Neural progenitor cell (in vitro differentiated cells): ENCODE measurements around the gene KLK12. TPM values are rescaled to one million over a fixed set of nuclear protein-coding genes. Genes with fewer than 3 reads are reported as not detected.

Experiments
- DNase-seq: peaks from one replicate; pipeline ENCODE4 v3.0.0-alpha.2; 2016; ENCODE audit warnings: low spot score
- H2AFZ ChIP-seq: fragments of 200-600 bp; sonication (generic); replicated peaks from 2 replicates; pipeline ENCODE4 v1.6.1; 2016; ENCODE audit warnings: antibody characterized with exemption
- H3F3A ChIP-seq: fragments of 200-600 bp; sonication (generic); 2 replicates; pipeline ENCODE4 v1.6.1; 2016; ENCODE audit warnings: antibody characterized with exemption, low read depth
- H3K27ac ChIP-seq: fragments of 200-600 bp; sonication (generic); 2 replicates; pipeline ENCODE4 v1.5.1; 2016; ENCODE audit warnings: mild to moderate bottlenecking
- H3K27me3 ChIP-seq: fragments of 200-600 bp; sonication (generic); 2 replicates; pipeline ENCODE4 v1.6.1; 2016; ENCODE audit warnings: mild to moderate bottlenecking, moderate library complexity
- H3K36me3 ChIP-seq: fragments of 200-600 bp; sonication (generic); 2 replicates; pipeline ENCODE4 v1.5.1; 2016
- H3K4me1 ChIP-seq: fragments of 200-600 bp; sonication (generic); 2 replicates; pipeline ENCODE4 v1.6.1; 2016; ENCODE audit warnings: mixed run types
- H3K4me2 ChIP-seq: fragments of 200-600 bp; sonication (generic); 2 replicates; pipeline ENCODE4 v1.6.1; 2016
- H3K4me3 ChIP-seq: fragments of 200-600 bp; sonication (generic); 2 replicates; pipeline ENCODE4 v1.5.1; 2016
- H3K79me2 ChIP-seq: fragments of 200-600 bp; sonication (generic); 2 replicates; pipeline ENCODE4 v1.6.1; 2016; ENCODE audit warnings: low read depth
- H3K9ac ChIP-seq: fragments of 200-600 bp; sonication (generic); 2 replicates; pipeline ENCODE4 v1.6.1; 2016
- H3K9me3 ChIP-seq: fragments of 200-600 bp; sonication (generic); 2 replicates; pipeline ENCODE4 v1.5.1; 2016; ENCODE audit warnings: low read depth
- H4K20me1 ChIP-seq: fragments of 200-600 bp; sonication (generic); 2 replicates; pipeline ENCODE4 v1.6.1; 2016; ENCODE audit warnings: low read depth
- H3K27ac Mint-ChIP-seq: 3 replicates; pipeline ENCODE4 v1.8.0; 2021; ENCODE audit warnings: mixed read lengths
- H3K27me3 Mint-ChIP-seq: 2 replicates; pipeline ENCODE4 v1.8.0; 2022; ENCODE audit warnings: low read depth, mild to moderate bottlenecking, inconsistent platforms, moderate library complexity, mixed read lengths; ENCODE audit not compliant: insufficient read depth
- H3K36me3 Mint-ChIP-seq: 3 replicates; pipeline ENCODE4 v1.8.0; 2021; ENCODE audit warnings: mixed read lengths
- H3K4me1 Mint-ChIP-seq: 3 replicates; pipeline ENCODE4 v1.8.0; 2021; ENCODE audit warnings: mixed read lengths
- H3K4me3 Mint-ChIP-seq: 3 replicates; pipeline ENCODE4 v1.8.0; 2021; ENCODE audit warnings: mild to moderate bottlenecking, moderate library complexity, mixed read lengths
- H3K9me3 Mint-ChIP-seq: 3 replicates; pipeline ENCODE4 v1.8.0; 2020; ENCODE audit warnings: mixed read lengths
- CTCF ChIP-seq: fragments of 200-600 bp; sonication (generic); IDR thresholded peaks from 2 replicates; pipeline ENCODE4 v1.5.1; 2017; ENCODE audit warnings: antibody characterized with exemption, mild to moderate bottlenecking
- EZH2 ChIP-seq: fragments of 200-600 bp; sonication (generic); IDR thresholded peaks from 2 replicates; pipeline ENCODE4 v1.6.1; 2017; ENCODE audit warnings: antibody characterized with exemption, mild to moderate bottlenecking, moderate library complexity
- EZH2phosphoT487 ChIP-seq: fragments of 200-600 bp; sonication (generic); IDR thresholded peaks from 2 replicates; pipeline ENCODE4 v1.6.1; 2017; ENCODE audit warnings: antibody characterized with exemption
- total RNA-seq: library from RNA; depleted of rRNA; stranded (reverse); fragments of >200 nt; gene quantifications from 2 replicates; pipeline ENCODE4 v1.2.3, GENCODE V29; 2015; ENCODE audit warnings: low replicate concordance

Gene KLK12
- total RNA-seq, 1 donor from 2014 or later, result not detected

DNA sequence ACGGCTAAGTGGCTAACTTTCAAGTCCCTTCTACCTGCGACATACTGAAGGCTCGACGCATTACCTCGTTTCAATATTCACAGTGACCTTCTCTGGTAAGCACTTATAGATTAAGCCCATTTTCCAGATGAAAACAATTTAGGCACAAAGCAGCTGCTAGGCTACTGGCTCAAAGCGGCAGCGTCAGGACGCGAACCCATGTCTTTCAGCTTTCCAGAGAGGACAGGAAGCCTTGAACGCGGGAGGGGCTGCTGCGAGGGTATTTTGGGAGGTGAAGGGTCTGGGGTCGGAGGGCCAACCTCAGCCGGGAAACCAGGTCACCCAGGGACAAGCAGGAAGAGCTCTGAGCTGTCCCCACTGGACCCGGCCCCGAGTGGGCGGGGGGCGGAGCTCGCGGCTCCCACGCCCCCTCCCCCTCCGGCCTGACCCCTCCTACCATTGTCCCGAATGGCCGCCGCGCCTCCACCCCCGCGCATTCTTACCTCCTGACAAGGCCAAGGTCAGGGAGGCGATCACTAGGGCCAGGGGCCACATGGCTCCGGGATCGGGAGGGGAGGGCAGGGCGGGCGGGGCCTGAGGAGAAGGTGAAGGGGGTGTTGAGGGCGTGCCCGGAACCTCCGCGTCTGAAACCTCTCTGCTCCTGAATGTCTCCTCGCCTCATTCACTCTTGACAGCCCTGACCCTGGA, 29.9 kb upstream of the KLK12 start, which contains the start of gene KLK13:
TSS of gene KLK13 (minus strand) at position 559 of the 687 bp plus-strand sequence. CDS start at position 534, 25 bp downstream.
- Histone ChIP-seq H3K4me3 (peak within 1 kb of the TSS; percentile 37), H3K4me2 (peak within 1 kb of the TSS; percentile 71), H3K27me3 (peaks cover 29% of the 10 kb centered on the region), H3F3A (no peaks in the 10 kb centered on the region), H4K20me1 (no peaks in the 10 kb centered on the region), H2AFZ (no peak within 1 kb of the TSS), H3K4me1 (no peaks in the 10 kb centered on the region), H3K9ac (no peak within 1 kb of the TSS), H3K36me3 (no peaks in the 10 kb centered on the region), H3K79me2 (no peaks in the 10 kb centered on the region), H3K9me3 (no peaks in the 10 kb centered on the region), H3K27ac (no peak within 1 kb of the TSS)
- Mint-ChIP-seq H3K27me3 (peaks cover 21% of the 10 kb centered on the region), H3K27ac (no peak within 1 kb of the TSS), H3K9me3 (peaks cover 6% of the 10 kb centered on the region), H3K36me3 (no peaks in the 10 kb centered on the region), H3K4me3 (peak within 1 kb of the TSS; percentile 75), H3K4me1 (peaks cover 2% of the 10 kb centered on the region)
- no peak for TF ChIP-seq EZH2phosphoT487
- peak; percentile 38 for TF ChIP-seq EZH2
- no peak for TF ChIP-seq CTCF
- DNase-seq, result peak; percentile 26

DNA sequence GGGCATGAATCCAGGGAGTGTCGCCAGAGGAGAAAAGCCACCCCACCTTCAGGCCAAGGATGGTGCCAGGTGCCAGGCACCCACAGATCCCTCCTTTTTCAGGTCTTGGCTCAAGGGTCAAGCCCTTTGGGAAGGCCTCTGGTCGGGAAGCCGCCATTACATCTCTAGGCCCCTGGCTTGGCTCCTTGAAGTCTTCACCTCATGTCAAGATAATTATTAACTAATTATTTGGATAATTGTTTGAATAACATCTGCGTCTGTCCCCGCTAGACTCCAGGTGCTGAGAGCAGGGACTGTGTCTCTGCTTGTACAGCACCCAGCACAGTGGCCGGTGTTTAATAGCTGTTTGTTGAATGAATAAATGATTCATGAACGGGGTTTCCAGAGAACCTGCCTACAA, 28.9 kb upstream of the KLK12 start:
- no peak overlapping the region for H3K9ac ChIP-seq
- no peak for DNase-seq
- H3K36me3 Mint-ChIP-seq, result no peaks in the 10 kb centered on the region

GRCh38 chr19:51060973-51061372, 26.2 kb upstream of the KLK12 start:
- Histone ChIP-seq H3K79me2 (no peaks in the 10 kb centered on the region), H3K4me3 (no peak overlapping the region), H3K27ac (no peak overlapping the region), H3K4me2 (no peak overlapping the region), H2AFZ (no peak overlapping the region), H3K36me3 (no peaks in the 10 kb centered on the region), H3K9ac (no peak overlapping the region), H3K9me3 (no peaks in the 10 kb centered on the region), H3K27me3 (peaks cover 24% of the 10 kb centered on the region), H3F3A (no peaks in the 10 kb centered on the region), H3K4me1 (no peaks in the 10 kb centered on the region), H4K20me1 (no peaks in the 10 kb centered on the region)
- Mint-ChIP-seq H3K27ac (no peak overlapping the region), H3K27me3 (peaks cover 17% of the 10 kb centered on the region), H3K36me3 (no peaks in the 10 kb centered on the region), H3K4me1 (peaks cover 2% of the 10 kb centered on the region), H3K9me3 (peaks cover 2% of the 10 kb centered on the region), H3K4me3 (no peak overlapping the region)
- no peak for TF ChIP-seq CTCF
- no peak for TF ChIP-seq EZH2
- no peak for TF ChIP-seq EZH2phosphoT487
- DNase-seq, result no peak

More for the DNA sequence above, 28.9 kb upstream of the KLK12 start:
- H3K9me3 ChIP-seq, result no peaks in the 10 kb centered on the region
- H3K4me2 ChIP-seq, result no peak overlapping the region
- H3K4me3 ChIP-seq, result no peak overlapping the region
- H3K79me2 ChIP-seq, result no peaks in the 10 kb centered on the region
- Mint-ChIP-seq H3K4me1 (peaks cover 2% of the 10 kb centered on the region), H3K27me3 (peaks cover 22% of the 10 kb centered on the region), H3K4me3 (peak overlapping the region; percentile 44), H3K27ac (no peak overlapping the region), H3K9me3 (peaks cover 6% of the 10 kb centered on the region)
- H4K20me1 ChIP-seq, result no peaks in the 10 kb centered on the region
- H3K36me3 ChIP-seq, result no peaks in the 10 kb centered on the region
- H3K27ac ChIP-seq, result no peak overlapping the region
- no peaks in the 10 kb centered on the region for H3K4me1 ChIP-seq
- peaks cover 29% of the 10 kb centered on the region for H3K27me3 ChIP-seq
- H3F3A ChIP-seq, result no peaks in the 10 kb centered on the region
- TF ChIP-seq EZH2, result peak; percentile 1
- TF ChIP-seq EZH2phosphoT487, result no peak
- H2AFZ ChIP-seq, result no peak overlapping the region

- Mint-ChIP-seq H3K9me3 (no peaks in the 10 kb centered on the region), H3K27ac (no peak overlapping the region), H3K27me3 (peaks cover 15% of the 10 kb centered on the region), H3K4me3 (no peak overlapping the region), H3K36me3 (no peaks in the 10 kb centered on the region), H3K4me1 (peaks cover 2% of the 10 kb centered on the region)
- Histone ChIP-seq H2AFZ (no peak overlapping the region), H3K4me2 (no peak overlapping the region), H3K36me3 (no peaks in the 10 kb centered on the region), H3F3A (no peaks in the 10 kb centered on the region), H3K79me2 (no peaks in the 10 kb centered on the region), H3K9ac (no peak overlapping the region), H3K27ac (no peak overlapping the region), H3K9me3 (no peaks in the 10 kb centered on the region), H3K27me3 (peaks cover 17% of the 10 kb centered on the region), H4K20me1 (no peaks in the 10 kb centered on the region), H3K4me1 (no peaks in the 10 kb centered on the region), H3K4me3 (no peak overlapping the region)
- no peak for TF ChIP-seq EZH2phosphoT487
- no peak for TF ChIP-seq CTCF
- no peak for TF ChIP-seq EZH2
- no peak for DNase-seq
Measured at GRCh38 chr19:51060336-51060735, 25.5 kb upstream of the KLK12 start.
